22Rv1 (cell line): ENCODE measurements around the gene BPIFB3.

Source experiments
- CTCF ChIP-seq: fragments of 450-650 bp; IDR thresholded peaks from 2 replicates; pipeline ENCODE4 v1.5.1; 2017; ENCODE audit warnings: mild to moderate bottlenecking
- ZFX ChIP-seq: fragments of 450-650 bp; IDR thresholded peaks from 2 replicates; pipeline ENCODE4 v1.6.1; 2017; ENCODE audit warnings: antibody characterized with exemption, borderline replicate concordance

- TF ChIP-seq CTCF: no peak
- TF ChIP-seq ZFX: no peak
Measured at GRCh38 chr20:33021879-33022278, 31.8 kb upstream of the BPIFB3 start.
